ENCODE data around the gene ALDH18A1.

Gene ALDH18A1

GRCh38 chr10:95637911-95638310, 18.6 kb downstream of the ALDH18A1 start:
- no peaks in the 10 kb centered on the region for H3K9me3 ChIP-seq (ENCODE audit: low read length)
- no peaks in the 10 kb centered on the region for H4K20me1 ChIP-seq (ENCODE audit: insufficient read depth, low read length)
- no peak overlapping the region for H3K9ac ChIP-seq (ENCODE audit: low read length)
- no peak overlapping the region for H3K27ac ChIP-seq (ENCODE audit: low read depth, low read length, poor library complexity, severe bottlenecking)
- H3K4me2 ChIP-seq (ENCODE audit: low read length), result no peak overlapping the region
- H3K4me3 ChIP-seq (ENCODE audit: low read depth, low read length, poor library complexity, severe bottlenecking), result no peak overlapping the region
- no peaks in the 10 kb centered on the region for H3K9me2 ChIP-seq (ENCODE audit: low read depth, low read length)
- no peaks in the 10 kb centered on the region for H3K4me1 ChIP-seq (ENCODE audit: insufficient read depth, low read length, severe bottlenecking)
- H3K27me3 ChIP-seq (ENCODE audit: insufficient read depth, low read length), result no peaks in the 10 kb centered on the region
- H3K36me3 ChIP-seq (ENCODE audit: insufficient read depth, low read length), result peaks cover 36% of the 10 kb centered on the region; the same call in 1 of the 2 replicates
- TF ChIP-seq EZH2 (IDR thresholded peaks at IDR 0.05; ENCODE audit: borderline replicate concordance, low read length) (no peak), CTCF (IDR thresholded peaks at IDR 0.05; ENCODE audit: low read length) (no peak)
- no peaks in the 10 kb centered on the region for H3F3A ChIP-seq (ENCODE audit: insufficient read depth, low read length)
- H3K79me2 ChIP-seq (ENCODE audit: insufficient read depth, low read length), result no peaks in the 10 kb centered on the region
- H2AFZ ChIP-seq (ENCODE audit: low read length), result no peak overlapping the region

GRCh38 chr10:95637140-95637539, 19.4 kb downstream of the ALDH18A1 start:
- Histone ChIP-seq H3K79me2 (ENCODE audit: insufficient read depth, low read length) (no peaks in the 10 kb centered on the region), H3K4me1 (ENCODE audit: insufficient read depth, low read length, severe bottlenecking) (no peaks in the 10 kb centered on the region), H3K9me2 (ENCODE audit: low read depth, low read length) (no peaks in the 10 kb centered on the region), H3K27me3 (ENCODE audit: insufficient read depth, low read length) (no peaks in the 10 kb centered on the region), H4K20me1 (ENCODE audit: insufficient read depth, low read length) (no peaks in the 10 kb centered on the region), H3F3A (ENCODE audit: insufficient read depth, low read length) (no peaks in the 10 kb centered on the region), H3K9me3 (ENCODE audit: low read length) (no peaks in the 10 kb centered on the region), H3K9ac (ENCODE audit: low read length) (no peak overlapping the region), H3K36me3 (ENCODE audit: insufficient read depth, low read length) (peaks cover 37% of the 10 kb centered on the region), H3K27ac (ENCODE audit: low read depth, low read length, poor library complexity, severe bottlenecking) (no peak overlapping the region), H3K4me3 (ENCODE audit: low read depth, low read length, poor library complexity, severe bottlenecking) (no peak overlapping the region), H2AFZ (ENCODE audit: low read length) (no peak overlapping the region), H3K4me2 (ENCODE audit: low read length) (no peak overlapping the region)
- TF ChIP-seq CTCF (IDR thresholded peaks at IDR 0.05; ENCODE audit: low read length) (no peak), EZH2 (IDR thresholded peaks at IDR 0.05; ENCODE audit: borderline replicate concordance, low read length) (no peak)

- no peak overlapping the region for H3K9ac ChIP-seq (ENCODE audit: low read length)
- H3F3A ChIP-seq (ENCODE audit: insufficient read depth, low read length), result no peaks in the 10 kb centered on the region
- no peak overlapping the region for H3K4me2 ChIP-seq (ENCODE audit: low read length)
- H4K20me1 ChIP-seq (ENCODE audit: insufficient read depth, low read length), result no peaks in the 10 kb centered on the region
- no peaks in the 10 kb centered on the region for H3K79me2 ChIP-seq (ENCODE audit: insufficient read depth, low read length)
- no peaks in the 10 kb centered on the region for H3K9me3 ChIP-seq (ENCODE audit: low read length)
- H2AFZ ChIP-seq (ENCODE audit: low read length), result no peak overlapping the region
- H3K4me1 ChIP-seq (ENCODE audit: insufficient read depth, low read length, severe bottlenecking), result no peaks in the 10 kb centered on the region
- H3K27ac ChIP-seq (ENCODE audit: low read depth, low read length, poor library complexity, severe bottlenecking), result no peak overlapping the region
- TF ChIP-seq CTCF (IDR thresholded peaks at IDR 0.05; ENCODE audit: low read length) (no peak), EZH2 (IDR thresholded peaks at IDR 0.05; ENCODE audit: borderline replicate concordance, low read length) (no peak)
- no peak overlapping the region for H3K4me3 ChIP-seq (ENCODE audit: low read depth, low read length, poor library complexity, severe bottlenecking)
- peaks cover 49% of the 10 kb centered on the region for H3K36me3 ChIP-seq (ENCODE audit: insufficient read depth, low read length)
- H3K27me3 ChIP-seq (ENCODE audit: insufficient read depth, low read length), result no peaks in the 10 kb centered on the region
- H3K9me2 ChIP-seq (ENCODE audit: low read depth, low read length), result no peaks in the 10 kb centered on the region
Observed at GRCh38 chr10:95635319-95635733, 21.2 kb downstream of the ALDH18A1 start.

Measured in OCI-LY1 (cell line).